ENCODE results near the gene CHCHD6.

- no peak for TF ChIP-seq EZH2phosphoT487 (conservative IDR thresholded peaks at IDR 0.05; ENCODE audit: low read length)
- TF ChIP-seq CTCF (IDR thresholded peaks at IDR 0.05; ENCODE audit: insufficient read depth, low read length, poor library complexity, severe bottlenecking): no peak
Measured at GRCh38 chr3:126678693-126679317, 25.2 kb upstream of the CHCHD6 start.
